Right lobe of liver (tissue), 6 donors: ENCODE measurements around the gene FIBP. TPM values are rescaled to one million over a fixed set of nuclear protein-coding genes. Genes with fewer than 3 reads are reported as not detected.

Experiments
- ATAC-seq, 4 donors: fragments of 200-7000 bp; cut with Tn5 transposase; one replicate each; pipeline ENCODE4 v1.9.1; 2020; ENCODE audit warnings: mild to moderate bottlenecking in 4 of 4, moderate library complexity in 4 of 4
- DNase-seq, 3 donors: peaks; one replicate each; pipeline ENCODE4 v3.0.0-alpha.2; 2020
- H3K27ac ChIP-seq, 3 donors: fragments of 200-600 bp; one replicate each; pipeline ENCODE4 v1.8.0; 2022
- H3K27me3 ChIP-seq, 2 donors: fragments of 200-600 bp; one replicate each; pipeline ENCODE4 v1.8.0; 2022
- H3K36me3 ChIP-seq, 4 donors: fragments of 200-600 bp; sonication (generic) in 1 of 4; one replicate each; pipeline versions ENCODE4 v1.5.1 to v1.8.0; 2017 to 2022; ENCODE audit warnings: control low read depth in 1 of 4
- H3K4me1 ChIP-seq, 4 donors: fragments of 200-600 bp; sonication (generic) in 1 of 4; one replicate each; pipeline versions ENCODE4 v1.5.1 to v1.8.0; 2017 to 2022; ENCODE audit warnings: control low read depth in 1 of 4
- H3K4me3 ChIP-seq, 3 donors: fragments of 200-600 bp; one replicate each; pipeline ENCODE4 v1.8.0; 2022
- H3K9me3 ChIP-seq, 4 donors: fragments of 200-600 bp; sonication (generic) in 1 of 4; one replicate each; pipeline versions ENCODE4 v1.5.1 to v1.8.0; 2017 to 2022; ENCODE audit warnings: control low read depth in 1 of 4
- CTCF ChIP-seq, 4 donors: fragments of 200-600 bp in 3 of 4; fragments of 450-650 bp in 1 of 4; IDR thresholded peaks; one replicate each; pipeline versions ENCODE4 v1.5.1 to v1.8.0; 2016 to 2022; ENCODE audit warnings: antibody characterized with exemption in 4 of 4, mild to moderate bottlenecking in 2 of 4
- POLR2A ChIP-seq: fragments of 450-650 bp; IDR thresholded peaks from one replicate; pipeline ENCODE4 v1.6.1; 2017; ENCODE audit warnings: antibody characterized with exemption, mild to moderate bottlenecking
- WGBS: methylation state at CpG from one replicate; pipeline ENCODE4 v1.1.6; 2018; ENCODE audit warnings: low coverage, low lambda C conversion rate; ENCODE audit not compliant: insufficient coverage; ENCODE audit errors: missing lambda C conversion rate; 5-methylcytosine and 5-hydroxymethylcytosine counted together
- intact Hi-C, 2 donors: fragments of 100-400 bp; cut with DNase I; formaldehyde crosslinking; loops; one replicate each; pipeline versions ENCODE4 v1.11.2 to v1.14.1; 2022
- total RNA-seq, 6 experiments: library from RNA; depleted of rRNA in 2 of 6; stranded (reverse); fragments of >200 nt in 2 of 6; fragmentation: NEBNext Ultra II Directional in 3 of 6; extraction: Animal tissue kit (Norgen Biotek cat#: 25700) in 3 of 6; gene quantifications; one replicate each; pipeline versions ENCODE4 v1.1.0 to v1.2.4, GENCODE V29; 2016 to 2023
- donor health status: DM: no; HTN: yes; CAD: no.
- donor health status: DM: no; HTN: no; CAD: no.
- donor health status: DM: no; HTN: no; CAD: no.
- donor health status: DM: no; HTN: yes; CAD: no.
- donor health status: DM: no; HTN: yes; CAD: no.

The FIBP gene
- total RNA-seq, 6 experiments from 2014 or later, result 19.4 to 66.1 (median 23.3) TPM

DNA sequence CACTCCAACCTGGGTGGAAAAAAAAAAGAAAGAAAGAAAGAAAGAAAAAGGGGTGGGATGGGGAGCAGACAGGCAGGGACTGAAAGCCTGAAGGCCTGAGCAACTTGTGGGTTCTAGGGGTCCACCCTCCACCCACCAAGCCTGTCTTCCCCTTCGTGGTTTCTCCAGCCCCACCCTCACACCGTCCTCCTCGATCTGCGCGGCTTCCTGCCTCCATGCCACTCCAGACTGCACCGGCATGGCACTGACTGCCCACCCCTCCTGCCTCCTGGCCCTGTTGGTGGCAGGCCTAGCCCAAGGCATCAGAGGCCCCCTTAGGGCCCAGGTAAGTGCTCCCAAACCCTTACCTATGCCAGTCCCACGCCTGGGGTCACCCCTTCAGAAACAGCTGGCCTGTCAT, 8.7 kb downstream of the FIBP start, which contains the start of gene CTSW:
Gene CTSW (plus strand): TSS at position 221 of the 400 bp plus-strand sequence. CDS start 18 bp downstream, at position 239.
- Histone ChIP-seq H3K4me3 (no peak within 1 kb of the TSS), H3K4me1 (no peaks in the 10 kb centered on the region), H3K27me3 (no peaks in the 10 kb centered on the region), H3K27ac (no peak within 1 kb of the TSS), H3K9me3 (no peaks in the 10 kb centered on the region), H3K36me3 (peaks cover 0 to 11% (median 0%) of the 10 kb centered on the region in 4 donors)
- WGBS, result 43% methylated on average over 1 of the region's 7 CpGs
- ATAC-seq (peak in 2 of 4 donors; percentile 16 to 22), DNase-seq (no peak)
- intact Hi-C loops, result loop anchor here (10.0 kb wide), 1 partner anchor 105 kb away; no protein-coding TSS in a partner anchor
- TF ChIP-seq CTCF (IDR thresholded peaks at IDR 0.05), result no peak
- TF ChIP-seq POLR2A, result no peak

DNA sequence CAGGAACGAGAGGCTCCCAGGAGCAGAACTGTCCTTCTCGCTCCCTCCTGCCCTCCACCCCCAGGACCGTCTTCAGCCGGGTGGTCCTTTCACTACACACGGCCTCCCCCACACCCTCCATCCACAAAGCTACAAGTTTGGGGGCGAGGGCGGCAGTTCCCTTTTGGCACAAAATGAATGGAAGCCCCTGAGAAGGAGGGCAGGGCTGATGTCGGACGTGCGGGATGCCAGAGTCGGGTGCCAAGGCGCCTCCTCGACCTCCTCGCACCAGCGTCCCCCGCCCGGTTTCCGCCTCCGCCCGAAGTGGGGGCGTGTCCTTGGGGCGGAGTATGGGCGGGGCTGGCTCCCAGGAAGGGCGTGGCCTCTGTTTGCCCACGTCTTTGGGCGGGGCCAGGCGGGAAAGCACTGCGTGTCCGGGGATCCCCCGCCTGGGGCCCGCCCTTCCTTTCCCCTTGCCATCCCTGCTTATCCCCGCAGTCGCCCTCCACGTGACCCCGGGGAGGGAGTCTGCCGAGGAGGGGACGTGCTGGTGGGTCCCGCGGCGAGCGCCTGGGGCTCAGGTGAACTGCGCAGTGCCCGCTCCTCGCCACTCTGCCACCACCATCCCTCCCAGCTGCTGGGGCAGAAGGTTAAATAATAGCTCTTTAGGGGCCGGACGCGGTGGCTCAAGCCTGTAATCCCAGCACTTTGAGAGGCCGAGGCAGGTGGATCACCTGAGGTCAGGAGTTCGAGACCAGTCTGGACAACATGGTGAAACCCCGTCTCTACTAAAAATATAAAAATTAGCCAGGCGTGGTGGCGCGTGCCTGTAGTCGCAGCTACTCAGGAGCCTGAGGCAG, 14.7 kb downstream of the FIBP start:
- peak; percentile 80 for TF ChIP-seq POLR2A
- no peak for TF ChIP-seq CTCF (IDR thresholded peaks at IDR 0.05)
- Histone ChIP-seq H3K4me1 (peaks cover 0 to 9% (median 0%) of the 10 kb centered on the region in 4 donors), H3K4me3 (peak overlapping the region; percentile 27 to 55 (median 45)), H3K27me3 (no peaks in the 10 kb centered on the region), H3K27ac (peak overlapping the region; percentile 56 to 88 (median 69)), H3K36me3 (no peaks in the 10 kb centered on the region), H3K9me3 (no peaks in the 10 kb centered on the region)
- intact Hi-C loops, result no loop called here
- WGBS, result 14% methylated on average over 30 of the region's 54 CpGs
- DNase-seq (peak; percentile 95 to 97 (median 96)), ATAC-seq (peak; percentile 96 to 98 (median 97))

GRCh38 chr11:65872586-65873317, 15.5 kb downstream of the FIBP start, which contains the start of gene EFEMP2:
TSS of gene EFEMP2 (minus strand) at chr11:65872800. CDS start at chr11:65872354, 446 bp downstream.
- 10% methylated on average over 7 of the region's 69 CpGs for WGBS
- intact Hi-C loops, result no loop called here
- peaks cover 0 to 9% (median 0%) of the 10 kb centered on the region in 4 donors for H3K4me1 ChIP-seq
- H3K27ac ChIP-seq, result peak within 1 kb of the TSS; percentile 56 to 88 (median 69)
- DNase-seq (no peak), ATAC-seq (no peak)
- no peak for TF ChIP-seq POLR2A
- TF ChIP-seq CTCF (IDR thresholded peaks at IDR 0.05), result no peak
- no peaks in the 10 kb centered on the region for H3K27me3 ChIP-seq
- peak within 1 kb of the TSS; percentile 27 to 55 (median 45) for H3K4me3 ChIP-seq
- no peaks in the 10 kb centered on the region for H3K36me3 ChIP-seq
- H3K9me3 ChIP-seq, result no peaks in the 10 kb centered on the region

GRCh38 chr11:65871811-65872548, 16.3 kb downstream of the FIBP start:
- Histone ChIP-seq H3K4me3 (peak overlapping the region; percentile 27 to 55 (median 45)), H3K27ac (peak overlapping the region; percentile 52 to 88 (median 69)), H3K9me3 (no peaks in the 10 kb centered on the region), H3K36me3 (no peaks in the 10 kb centered on the region), H3K27me3 (no peaks in the 10 kb centered on the region), H3K4me1 (peaks cover 0 to 9% (median 0%) of the 10 kb centered on the region in 4 donors)
- DNase-seq, result peak in 1 of 3 donors; percentile 56
- peak in 1 of 4 donors; percentile 10 for ATAC-seq
- TF ChIP-seq POLR2A, result no peak
- TF ChIP-seq CTCF (IDR thresholded peaks at IDR 0.05), result no peak
- intact Hi-C loops, result no loop called here
- WGBS, result 83% methylated on average over 2 of the region's 26 CpGs
